A549 (cell line): ENCODE results near the gene TMEM167A.

ENCODE experiments used
- CTCF ChIP-seq: fragments of >200 bp; sonication (Bioruptor Twin); formaldehyde crosslinking; IDR thresholded peaks from 3 replicates; pipeline ENCODE4 v1.5.1; 2016
- KDM1A ChIP-seq: fragments of 200-600 bp; sonication (generic); IDR thresholded peaks from 2 replicates; pipeline ENCODE4 v1.6.1; 2016; ENCODE audit warnings: low read depth, mild to moderate bottlenecking

GRCh38 chr5:83095957-83096539 lies 18.9 kb upstream of the TMEM167A start:
- TF ChIP-seq KDM1A (no peak), CTCF (no peak)
